Glutamatergic neuron (in vitro differentiated cells): Measurements from ENCODE around the gene TBCE. TPM values are rescaled to one million over a fixed set of nuclear protein-coding genes. Genes with fewer than 3 reads are reported as not detected.

Experiments
- DNase-seq: peaks from one replicate; pipeline ENCODE4 v3.0.0; 2022
- H3K27ac Mint-ChIP-seq: one replicate; pipeline ENCODE4 v1.8.0; 2020; ENCODE audit warnings: mild to moderate bottlenecking, mixed read lengths, inconsistent platforms; ENCODE audit not compliant: unreplicated experiment
- H3K27me3 Mint-ChIP-seq: one replicate; pipeline ENCODE4 v1.8.0; 2020; ENCODE audit warnings: mild to moderate bottlenecking, moderate library complexity, mixed read lengths, inconsistent platforms; ENCODE audit not compliant: unreplicated experiment
- H3K36me3 Mint-ChIP-seq: one replicate; pipeline ENCODE4 v1.8.0; 2020; ENCODE audit warnings: mild to moderate bottlenecking, mixed read lengths, inconsistent platforms; ENCODE audit not compliant: unreplicated experiment
- H3K4me1 Mint-ChIP-seq: one replicate; pipeline ENCODE4 v1.8.0; 2020; ENCODE audit warnings: mild to moderate bottlenecking, low read depth, mixed read lengths, inconsistent platforms; ENCODE audit not compliant: unreplicated experiment
- H3K4me3 Mint-ChIP-seq: one replicate; pipeline ENCODE4 v1.8.0; 2020; ENCODE audit warnings: mild to moderate bottlenecking, mixed read lengths, inconsistent platforms; ENCODE audit not compliant: unreplicated experiment
- H3K9me3 Mint-ChIP-seq: one replicate; pipeline ENCODE4 v1.8.0; 2020; ENCODE audit warnings: mild to moderate bottlenecking, moderate library complexity, mixed read lengths, inconsistent platforms; ENCODE audit not compliant: unreplicated experiment
- total RNA-seq: library from RNA; stranded (reverse); fragmentation: NEBNext Ultra II Directional; extraction: Animal tissue kit (Norgen Biotek cat#: 25700); gene quantifications from one replicate; pipeline ENCODE4 v1.2.1, GENCODE V29; 2021; ENCODE audit not compliant: unreplicated experiment
- TF ChIP-seq, protein P1 (sequence below): fragments of 200-600 bp; sonication (generic); IDR thresholded peaks from one replicate; pipeline ENCODE4 v1.5.0; 2021; ENCODE audit not compliant: partially characterized antibody, unreplicated experiment

Gene TBCE
- total RNA-seq, 1 donor from 2014 or later: 30.7 TPM

DNA sequence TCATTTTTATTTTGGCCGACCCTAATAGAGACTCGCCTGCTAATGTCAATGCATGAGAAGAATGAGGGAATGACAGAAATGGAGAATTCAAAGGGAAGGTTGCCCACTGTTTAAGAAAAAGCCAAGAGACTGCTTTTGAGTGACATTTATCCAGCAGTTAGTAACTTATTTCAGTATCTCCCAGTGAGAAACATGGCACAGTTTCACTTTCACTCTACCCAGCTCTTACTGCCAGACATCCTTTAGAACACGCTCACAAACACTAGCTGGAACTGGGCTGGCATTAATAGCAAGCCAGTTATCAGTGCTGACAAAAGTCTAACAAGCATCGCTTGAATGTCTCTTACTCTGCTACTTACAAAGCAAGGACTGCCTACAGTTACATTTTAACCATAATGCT, 30.3 kb upstream of the TBCE start:
- TF ChIP-seq, protein P1, sequence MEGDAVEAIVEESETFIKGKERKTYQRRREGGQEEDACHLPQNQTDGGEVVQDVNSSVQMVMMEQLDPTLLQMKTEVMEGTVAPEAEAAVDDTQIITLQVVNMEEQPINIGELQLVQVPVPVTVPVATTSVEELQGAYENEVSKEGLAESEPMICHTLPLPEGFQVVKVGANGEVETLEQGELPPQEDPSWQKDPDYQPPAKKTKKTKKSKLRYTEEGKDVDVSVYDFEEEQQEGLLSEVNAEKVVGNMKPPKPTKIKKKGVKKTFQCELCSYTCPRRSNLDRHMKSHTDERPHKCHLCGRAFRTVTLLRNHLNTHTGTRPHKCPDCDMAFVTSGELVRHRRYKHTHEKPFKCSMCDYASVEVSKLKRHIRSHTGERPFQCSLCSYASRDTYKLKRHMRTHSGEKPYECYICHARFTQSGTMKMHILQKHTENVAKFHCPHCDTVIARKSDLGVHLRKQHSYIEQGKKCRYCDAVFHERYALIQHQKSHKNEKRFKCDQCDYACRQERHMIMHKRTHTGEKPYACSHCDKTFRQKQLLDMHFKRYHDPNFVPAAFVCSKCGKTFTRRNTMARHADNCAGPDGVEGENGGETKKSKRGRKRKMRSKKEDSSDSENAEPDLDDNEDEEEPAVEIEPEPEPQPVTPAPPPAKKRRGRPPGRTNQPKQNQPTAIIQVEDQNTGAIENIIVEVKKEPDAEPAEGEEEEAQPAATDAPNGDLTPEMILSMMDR: no peak
- Mint-ChIP-seq H3K27ac (no peak overlapping the region), H3K4me1 (peaks cover 3% of the 10 kb centered on the region), H3K9me3 (no peaks in the 10 kb centered on the region), H3K36me3 (no peaks in the 10 kb centered on the region), H3K27me3 (no peaks in the 10 kb centered on the region), H3K4me3 (no peak overlapping the region)
- DNase-seq: no peak

GRCh38 chr1:235339746-235340145, 27.5 kb upstream of the TBCE start:
- no peak for DNase-seq
- H3K27me3 Mint-ChIP-seq: no peaks in the 10 kb centered on the region
- TF ChIP-seq, protein P1: no peak
- no peak overlapping the region for H3K27ac Mint-ChIP-seq
- no peak overlapping the region for H3K4me3 Mint-ChIP-seq
- H3K9me3 Mint-ChIP-seq: no peaks in the 10 kb centered on the region
- H3K36me3 Mint-ChIP-seq: no peaks in the 10 kb centered on the region
- H3K4me1 Mint-ChIP-seq: no peaks in the 10 kb centered on the region

DNA sequence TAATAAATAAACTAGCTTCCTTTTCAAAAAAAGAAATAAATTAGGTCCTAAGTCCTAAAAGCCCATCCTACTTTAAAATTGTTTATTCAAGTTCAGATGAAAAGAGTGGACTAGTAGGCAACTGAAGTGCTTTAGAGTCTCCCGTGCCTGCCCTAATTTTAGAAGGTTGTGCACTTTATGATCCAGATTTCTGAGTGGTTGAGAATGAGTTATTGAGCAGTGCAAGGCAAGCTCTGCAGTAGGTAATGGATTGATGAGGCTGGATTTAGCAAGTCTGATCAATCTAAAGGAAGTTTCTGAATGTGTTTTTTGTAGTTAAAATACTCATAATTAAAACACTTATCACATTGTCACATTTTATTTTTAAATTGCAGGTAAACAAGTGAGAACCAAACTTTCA, 25.9 kb upstream of the TBCE start:
- DNase-seq: no peak
- Mint-ChIP-seq H3K27ac (no peak overlapping the region), H3K4me3 (no peak overlapping the region), H3K4me1 (no peaks in the 10 kb centered on the region), H3K36me3 (peaks cover 5% of the 10 kb centered on the region), H3K9me3 (peaks cover 2% of the 10 kb centered on the region), H3K27me3 (no peaks in the 10 kb centered on the region)
- TF ChIP-seq, protein P1: no peak

DNA sequence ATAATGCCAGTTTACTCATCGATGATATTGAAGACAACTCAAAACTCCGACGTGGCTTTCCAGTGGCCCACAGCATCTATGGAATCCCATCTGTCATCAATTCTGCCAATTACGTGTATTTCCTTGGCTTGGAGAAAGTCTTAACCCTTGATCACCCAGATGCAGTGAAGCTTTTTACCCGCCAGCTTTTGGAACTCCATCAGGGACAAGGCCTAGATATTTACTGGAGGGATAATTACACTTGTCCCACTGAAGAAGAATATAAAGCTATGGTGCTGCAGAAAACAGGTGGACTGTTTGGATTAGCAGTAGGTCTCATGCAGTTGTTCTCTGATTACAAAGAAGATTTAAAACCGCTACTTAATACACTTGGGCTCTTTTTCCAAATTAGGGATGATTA, 25.2 kb upstream of the TBCE start:
- H3K36me3 Mint-ChIP-seq: peaks cover 5% of the 10 kb centered on the region
- H3K9me3 Mint-ChIP-seq: peaks cover 2% of the 10 kb centered on the region
- no peak for DNase-seq
- H3K27me3 Mint-ChIP-seq: no peaks in the 10 kb centered on the region
- TF ChIP-seq, protein P1: no peak
- H3K4me3 Mint-ChIP-seq: no peak overlapping the region
- H3K4me1 Mint-ChIP-seq: no peaks in the 10 kb centered on the region
- no peak overlapping the region for H3K27ac Mint-ChIP-seq

DNA sequence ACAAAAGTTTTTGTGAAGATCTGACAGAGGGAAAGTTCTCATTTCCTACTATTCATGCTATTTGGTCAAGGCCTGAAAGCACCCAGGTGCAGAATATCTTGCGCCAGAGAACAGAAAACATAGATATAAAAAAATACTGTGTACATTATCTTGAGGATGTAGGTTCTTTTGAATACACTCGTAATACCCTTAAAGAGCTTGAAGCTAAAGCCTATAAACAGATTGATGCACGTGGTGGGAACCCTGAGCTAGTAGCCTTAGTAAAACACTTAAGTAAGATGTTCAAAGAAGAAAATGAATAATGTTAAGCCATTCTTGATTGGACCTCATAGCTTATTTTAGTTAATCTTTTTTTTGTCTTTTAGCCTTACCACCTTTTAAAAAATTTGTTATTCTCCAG, 24.8 kb upstream of the TBCE start:
- H3K27ac Mint-ChIP-seq: no peak overlapping the region

More for the DNA sequence above, 24.8 kb upstream of the TBCE start:
- DNase-seq: no peak
- TF ChIP-seq, protein P1: no peak
- H3K36me3 Mint-ChIP-seq: peaks cover 5% of the 10 kb centered on the region
- no peaks in the 10 kb centered on the region for H3K4me1 Mint-ChIP-seq
- H3K9me3 Mint-ChIP-seq: peaks cover 2% of the 10 kb centered on the region
- no peaks in the 10 kb centered on the region for H3K27me3 Mint-ChIP-seq
- H3K4me3 Mint-ChIP-seq: no peak overlapping the region
